Activated CD8-positive, alpha-beta memory T cell treated with anti-CD3 and anti-CD28 coated beads, Interleukin-2, amount 10 ng/mL, durations not matched to agents 7 days and 5 days (primary cell): ENCODE results near the gene AGBL4. TPM values are rescaled to one million over a fixed set of nuclear protein-coding genes. Genes with fewer than 3 reads are reported as not detected.

Source experiments
- ATAC-seq: fragments of 150-1000 bp; cut with Tn5 transposase; one replicate; pipeline ENCODE4 v1.10.0; 2021; ENCODE audit warnings: moderate library complexity
- CTCF ChIA-PET: fragments of 350-600 bp; sonication (Branson Sonifier 250); formaldehyde crosslinking; loops from one replicate; lab custom pipeline; 2021; ENCODE audit warnings: antibody characterized with exemption; lab: Charles Lee
- DNase-seq: peaks from one replicate; pipeline ENCODE4 v3.0.0-alpha.2; 2020
- H3K27ac Mint-ChIP-seq: one replicate; pipeline ENCODE4 v1.8.0; 2021; ENCODE audit warnings: mild to moderate bottlenecking, mixed read lengths
- H3K27me3 Mint-ChIP-seq: one replicate; pipeline ENCODE4 v1.8.0; 2021; ENCODE audit warnings: mixed read lengths
- H3K36me3 Mint-ChIP-seq: one replicate; pipeline ENCODE4 v1.8.0; 2021; ENCODE audit warnings: mild to moderate bottlenecking, mixed read lengths
- H3K4me1 Mint-ChIP-seq: one replicate; pipeline ENCODE4 v1.8.0; 2021; ENCODE audit warnings: mixed read lengths
- H3K4me3 Mint-ChIP-seq: one replicate; pipeline ENCODE4 v1.8.0; 2021; ENCODE audit warnings: mild to moderate bottlenecking, moderate library complexity, mixed read lengths
- H3K9me3 Mint-ChIP-seq: one replicate; pipeline ENCODE4 v1.8.0; 2022; ENCODE audit warnings: low read depth, mixed read lengths
- total RNA-seq, 2 experiments: library from RNA; stranded (reverse); gene quantifications; one replicate each; pipeline ENCODE4 v1.2.3, GENCODE V29; 2021

AGBL4 gene
- total RNA-seq, 2 experiments from 2014 or later: not detected

DNA sequence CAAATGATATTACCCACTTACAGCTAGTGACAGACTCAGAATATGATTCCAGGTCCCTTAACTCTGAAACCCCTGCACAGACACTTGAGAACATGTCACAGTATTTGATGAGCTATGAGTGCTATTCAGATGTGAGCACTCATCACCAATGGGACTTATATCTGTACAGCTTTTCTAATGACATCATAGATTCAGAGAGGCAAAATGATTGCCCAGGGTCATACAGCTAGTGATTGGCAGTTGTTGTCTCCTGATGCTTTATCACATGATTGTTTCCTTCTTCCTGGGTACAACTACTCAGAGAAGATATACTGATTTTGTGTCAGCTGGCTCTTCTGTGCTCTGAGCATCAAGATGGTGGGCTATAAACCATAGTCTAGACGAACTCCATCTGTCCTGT, 819.0 kb downstream of the AGBL4 start:
- Mint-ChIP-seq H3K9me3 (peaks cover 5% of the 10 kb centered on the region), H3K4me1 (no peaks in the 10 kb centered on the region), H3K36me3 (no peaks in the 10 kb centered on the region), H3K27ac (no peak overlapping the region), H3K27me3 (no peaks in the 10 kb centered on the region), H3K4me3 (no peak overlapping the region)
- CTCF ChIA-PET: no interaction called here
- ATAC-seq (no peak), DNase-seq (no peak)

DNA sequence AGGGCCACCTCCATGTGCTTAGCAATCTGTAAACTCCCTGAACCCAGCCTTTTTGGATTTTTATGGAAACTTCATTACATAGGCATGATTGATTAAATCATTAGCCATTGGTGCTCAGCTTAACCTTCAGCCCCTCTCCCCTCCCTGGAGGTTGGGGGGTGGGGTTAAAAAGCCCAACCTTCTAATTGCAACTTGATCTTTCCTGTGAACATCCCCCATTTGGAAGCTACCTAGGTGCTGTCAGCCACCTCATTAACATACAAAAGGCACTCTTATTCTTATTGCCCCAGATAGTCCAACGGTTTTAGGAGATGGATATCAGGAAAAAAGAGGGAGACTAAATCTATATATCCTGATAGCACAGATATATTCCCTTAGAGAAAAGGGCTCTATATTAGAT, 823.0 kb downstream of the AGBL4 start:
- no peaks in the 10 kb centered on the region for H3K27me3 Mint-ChIP-seq
- DNase-seq: no peak
- CTCF ChIA-PET: no interaction called here
- H3K27ac Mint-ChIP-seq: no peak overlapping the region
- ATAC-seq: no peak
- H3K36me3 Mint-ChIP-seq: no peaks in the 10 kb centered on the region
- peaks cover 11% of the 10 kb centered on the region for H3K9me3 Mint-ChIP-seq
- H3K4me3 Mint-ChIP-seq: no peak overlapping the region
- H3K4me1 Mint-ChIP-seq: no peaks in the 10 kb centered on the region

DNA sequence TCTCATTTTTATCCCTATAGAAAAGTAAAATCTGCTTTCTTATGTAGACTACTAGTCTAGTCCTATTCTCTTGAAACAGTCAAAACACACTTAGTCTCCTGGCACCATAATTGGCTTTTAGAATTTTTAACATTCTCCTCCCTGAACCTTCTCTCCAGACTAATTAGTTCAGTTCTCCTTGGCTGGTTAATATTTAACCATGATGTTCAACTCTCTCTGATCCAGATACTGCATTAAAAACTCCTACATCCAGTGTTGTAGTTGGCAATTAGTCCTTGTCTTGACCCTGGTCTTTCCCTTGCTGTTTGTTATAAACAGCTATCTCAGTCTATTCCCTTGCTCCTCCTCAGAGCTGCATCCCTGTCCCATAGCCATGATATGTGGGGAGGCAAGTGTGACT, 824.2 kb downstream of the AGBL4 start:
- H3K27me3 Mint-ChIP-seq: no peaks in the 10 kb centered on the region
- no peak overlapping the region for H3K27ac Mint-ChIP-seq
- CTCF ChIA-PET: no interaction called here
- H3K9me3 Mint-ChIP-seq: peaks cover 11% of the 10 kb centered on the region
- no peak overlapping the region for H3K4me3 Mint-ChIP-seq
- ATAC-seq (no peak), DNase-seq (no peak)
- H3K4me1 Mint-ChIP-seq: no peaks in the 10 kb centered on the region
- no peaks in the 10 kb centered on the region for H3K36me3 Mint-ChIP-seq

DNA sequence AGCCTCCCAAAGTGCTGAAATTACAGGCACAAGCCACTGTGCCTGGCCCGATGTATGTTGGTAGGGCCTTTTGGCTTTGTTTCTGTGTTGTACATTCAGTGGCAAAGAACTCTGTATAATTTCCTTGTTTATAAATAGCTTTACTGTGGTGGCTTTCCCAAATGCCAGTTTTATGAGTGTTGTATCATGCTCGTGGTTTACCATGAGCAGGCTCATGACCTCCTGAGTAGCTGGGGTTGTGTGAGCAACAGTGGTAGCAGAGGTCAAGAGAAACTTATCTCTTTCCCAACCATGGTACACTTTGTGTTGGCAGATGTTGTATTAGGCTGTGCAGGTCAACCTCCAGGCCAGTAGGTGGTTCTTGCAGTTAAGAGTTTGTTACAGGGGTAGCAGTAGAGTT, 826.7 kb downstream of the AGBL4 start:
- H3K27me3 Mint-ChIP-seq: no peaks in the 10 kb centered on the region
- DNase-seq (no peak), ATAC-seq (no peak)
- H3K4me1 Mint-ChIP-seq: no peaks in the 10 kb centered on the region
- peaks cover 10% of the 10 kb centered on the region for H3K9me3 Mint-ChIP-seq
- H3K27ac Mint-ChIP-seq: no peak overlapping the region
- no peaks in the 10 kb centered on the region for H3K36me3 Mint-ChIP-seq
- H3K4me3 Mint-ChIP-seq: no peak overlapping the region
- CTCF ChIA-PET: no interaction called here

DNA sequence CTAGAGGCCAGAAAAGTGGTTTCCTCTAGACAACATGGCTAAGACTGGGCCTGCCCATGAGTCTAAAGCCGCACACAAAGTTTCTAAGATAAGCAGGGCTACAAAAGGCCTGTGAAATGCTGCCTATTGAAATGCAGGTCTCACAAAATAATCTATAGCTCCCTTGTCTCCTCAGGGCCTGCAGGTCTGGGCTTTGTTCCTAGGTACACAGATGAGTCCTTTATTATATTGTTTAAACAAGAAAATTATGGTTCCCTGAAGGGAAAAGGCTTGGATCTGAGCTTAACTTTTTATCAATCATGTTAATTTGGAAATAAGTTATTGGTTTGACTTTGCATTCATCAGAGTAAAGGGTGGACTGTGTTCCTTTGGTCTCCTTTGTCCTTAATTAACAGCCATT, 833.6 kb downstream of the AGBL4 start:
- Mint-ChIP-seq H3K9me3 (peaks cover 7% of the 10 kb centered on the region), H3K4me3 (no peak overlapping the region), H3K27ac (no peak overlapping the region), H3K4me1 (no peaks in the 10 kb centered on the region), H3K36me3 (no peaks in the 10 kb centered on the region), H3K27me3 (no peaks in the 10 kb centered on the region)
- CTCF ChIA-PET: no interaction called here
- no peak for ATAC-seq
- no peak for DNase-seq

DNA sequence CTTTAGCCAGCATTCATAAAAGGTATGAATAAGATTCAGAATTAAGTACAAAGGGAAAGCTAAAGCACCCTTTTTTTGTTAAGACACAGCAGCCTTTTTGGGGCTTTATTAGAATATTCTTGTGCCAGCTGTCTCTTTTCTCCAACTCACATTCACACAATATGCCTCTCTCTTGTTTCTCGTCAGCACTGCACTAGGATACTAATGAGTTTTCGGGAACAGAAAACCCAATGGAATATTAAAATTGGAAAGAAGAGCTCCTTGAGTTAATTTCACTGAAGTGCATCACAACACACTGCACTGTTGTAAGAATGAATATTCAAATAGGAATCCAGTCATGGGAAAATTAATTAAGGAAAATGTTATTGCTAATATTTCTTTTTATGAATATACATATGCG, 836.7 kb downstream of the AGBL4 start:
- no peak overlapping the region for H3K4me3 Mint-ChIP-seq
- no peaks in the 10 kb centered on the region for H3K36me3 Mint-ChIP-seq
- no peaks in the 10 kb centered on the region for H3K27me3 Mint-ChIP-seq

DNA sequence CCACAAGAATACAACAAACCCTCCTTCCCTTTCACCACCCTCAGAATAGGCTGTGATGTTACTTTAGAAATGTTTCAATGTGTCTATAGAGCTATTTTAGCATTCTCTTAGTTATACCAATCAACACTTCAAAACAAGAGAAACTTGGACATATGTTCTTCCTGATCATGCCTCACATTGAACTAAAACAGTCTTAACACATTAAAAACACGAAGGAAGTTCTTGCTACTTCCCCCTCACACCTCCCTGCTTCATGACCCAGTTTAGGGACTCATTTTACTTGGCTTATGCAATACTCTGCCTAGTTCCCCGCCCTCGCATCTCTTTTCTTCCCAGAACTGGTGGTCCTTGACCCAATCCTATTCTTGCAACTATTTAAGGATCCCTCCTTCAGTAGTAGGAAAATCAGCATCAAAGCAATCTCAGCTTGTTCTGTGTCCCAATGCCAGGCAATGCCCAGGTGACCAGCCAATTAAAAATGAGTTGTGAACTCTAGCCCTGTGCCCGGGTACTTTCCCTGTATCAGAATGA, 838.2 kb downstream of the AGBL4 start:
- ATAC-seq (no peak), DNase-seq (no peak)
- Mint-ChIP-seq H3K27me3 (no peaks in the 10 kb centered on the region), H3K27ac (no peak overlapping the region), H3K36me3 (no peaks in the 10 kb centered on the region), H3K4me3 (no peak overlapping the region), H3K9me3 (peaks cover 6% of the 10 kb centered on the region), H3K4me1 (no peaks in the 10 kb centered on the region)
- CTCF ChIA-PET: no interaction called here

More for the DNA sequence above, 836.7 kb downstream of the AGBL4 start:
- CTCF ChIA-PET: no interaction called here
- no peak for DNase-seq
- no peaks in the 10 kb centered on the region for H3K4me1 Mint-ChIP-seq
- H3K27ac Mint-ChIP-seq: no peak overlapping the region
- no peak for ATAC-seq
- H3K9me3 Mint-ChIP-seq: peaks cover 9% of the 10 kb centered on the region

DNA sequence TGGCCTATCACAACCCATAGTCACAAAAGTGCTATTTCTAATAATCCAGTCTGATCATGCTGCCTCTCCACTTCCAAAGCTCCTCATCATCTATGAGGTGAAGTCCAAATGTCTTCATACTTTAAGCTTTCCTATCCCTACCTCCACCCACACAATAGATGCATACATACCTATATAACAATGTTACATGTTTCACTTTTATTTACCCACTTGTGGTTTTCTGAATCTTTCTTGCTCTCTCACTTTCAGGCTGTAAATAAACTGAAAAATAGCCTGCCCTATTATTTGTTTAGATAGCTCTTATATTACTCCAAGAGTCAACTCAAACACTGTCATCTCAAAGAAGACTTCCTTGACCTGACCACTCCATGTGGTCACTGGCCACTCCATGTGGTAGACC, 840.3 kb downstream of the AGBL4 start:
- no peaks in the 10 kb centered on the region for H3K27me3 Mint-ChIP-seq
- ATAC-seq (no peak), DNase-seq (no peak)
- H3K4me3 Mint-ChIP-seq: no peak overlapping the region
- CTCF ChIA-PET: no interaction called here
- no peaks in the 10 kb centered on the region for H3K4me1 Mint-ChIP-seq
- H3K36me3 Mint-ChIP-seq: no peaks in the 10 kb centered on the region
- no peak overlapping the region for H3K27ac Mint-ChIP-seq
- H3K9me3 Mint-ChIP-seq: peaks cover 6% of the 10 kb centered on the region

DNA sequence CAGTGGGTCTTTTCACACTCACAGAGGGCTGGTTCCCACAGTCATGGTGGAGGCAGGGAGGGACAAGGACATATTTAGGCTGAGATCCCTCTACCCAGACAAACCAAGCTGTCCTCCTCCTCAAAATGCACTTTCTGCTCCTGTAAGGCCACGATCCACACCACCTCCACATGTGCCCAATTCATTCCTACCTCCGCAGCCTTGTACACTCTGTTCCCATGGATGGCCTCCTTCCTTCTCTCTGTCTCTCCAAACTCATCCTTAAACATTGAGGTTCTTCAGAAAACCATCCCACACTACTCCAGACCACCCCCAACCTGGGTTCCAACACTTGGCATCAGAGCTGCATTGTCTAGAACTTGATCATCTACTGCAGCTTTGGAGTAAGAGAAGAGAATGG, 842.7 kb downstream of the AGBL4 start:
- DNase-seq (no peak), ATAC-seq (no peak)
- no peak overlapping the region for H3K4me3 Mint-ChIP-seq
- no peak overlapping the region for H3K27ac Mint-ChIP-seq
- H3K36me3 Mint-ChIP-seq: no peaks in the 10 kb centered on the region
- CTCF ChIA-PET: no interaction called here
- no peaks in the 10 kb centered on the region for H3K4me1 Mint-ChIP-seq
- H3K9me3 Mint-ChIP-seq: peaks cover 2% of the 10 kb centered on the region
- no peaks in the 10 kb centered on the region for H3K27me3 Mint-ChIP-seq

DNA sequence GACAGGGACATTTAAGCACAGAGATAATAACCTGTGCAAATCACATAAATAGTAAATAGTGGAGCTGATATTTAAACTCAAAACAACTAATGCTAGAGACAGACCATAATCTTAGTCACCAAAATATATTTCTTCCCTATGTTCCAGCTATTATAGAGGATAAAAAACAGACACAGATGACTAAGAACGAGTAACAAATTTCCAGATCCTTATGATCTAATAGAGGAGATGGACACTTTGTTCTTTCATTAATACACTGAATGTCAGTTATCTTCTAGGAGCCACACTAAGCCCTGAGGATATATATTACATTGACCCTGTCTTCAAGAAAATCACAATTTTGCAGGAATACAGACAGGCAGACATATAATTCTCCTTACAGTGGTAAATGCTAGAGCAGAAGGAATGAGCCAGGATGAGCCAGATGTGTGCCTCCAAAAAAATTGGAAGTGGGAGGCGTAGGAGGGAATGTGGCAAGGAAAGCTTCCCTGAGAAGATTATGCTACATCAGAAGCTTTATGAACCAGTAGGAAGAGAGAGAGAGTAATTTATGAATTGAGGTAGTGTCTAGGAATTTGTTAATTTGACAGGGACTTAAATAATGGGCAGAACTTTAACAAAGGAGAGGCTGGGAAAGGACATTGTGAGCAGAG, 851.7 kb downstream of the AGBL4 start:
- no peak overlapping the region for H3K4me3 Mint-ChIP-seq
- H3K9me3 Mint-ChIP-seq: no peaks in the 10 kb centered on the region
- H3K27ac Mint-ChIP-seq: no peak overlapping the region
- CTCF ChIA-PET: no interaction called here
- ATAC-seq: no peak
- no peak for DNase-seq
- no peaks in the 10 kb centered on the region for H3K4me1 Mint-ChIP-seq
- H3K36me3 Mint-ChIP-seq: no peaks in the 10 kb centered on the region
- H3K27me3 Mint-ChIP-seq: no peaks in the 10 kb centered on the region

DNA sequence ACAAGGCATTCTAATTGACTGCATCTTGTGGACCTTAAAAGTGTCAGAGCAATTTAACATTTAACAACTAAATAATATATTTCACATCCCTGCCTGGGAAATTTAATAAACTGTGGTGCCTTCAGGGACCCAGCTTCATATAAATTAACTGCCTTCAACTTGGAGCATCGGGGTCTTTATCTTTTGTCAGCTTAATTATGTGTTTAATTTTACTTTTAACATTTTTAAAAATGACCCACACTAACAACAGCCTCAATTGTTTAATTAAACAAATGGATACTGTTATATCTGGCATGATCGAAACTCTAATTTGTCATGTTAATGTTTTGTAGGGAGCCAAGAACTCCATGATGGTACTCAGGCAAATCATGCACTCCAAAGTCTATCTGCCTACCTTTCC, 857.7 kb downstream of the AGBL4 start:
- no peaks in the 10 kb centered on the region for H3K4me1 Mint-ChIP-seq
- no peaks in the 10 kb centered on the region for H3K36me3 Mint-ChIP-seq
- H3K27ac Mint-ChIP-seq: no peak overlapping the region
- ATAC-seq (no peak), DNase-seq (no peak)
- no peak overlapping the region for H3K4me3 Mint-ChIP-seq
- no peaks in the 10 kb centered on the region for H3K9me3 Mint-ChIP-seq
- H3K27me3 Mint-ChIP-seq: no peaks in the 10 kb centered on the region
- CTCF ChIA-PET: interaction anchor here (1.0 kb wide), 1 partner anchor 10 kb away, joined by 3 read pairs; no protein-coding TSS in a partner anchor

DNA sequence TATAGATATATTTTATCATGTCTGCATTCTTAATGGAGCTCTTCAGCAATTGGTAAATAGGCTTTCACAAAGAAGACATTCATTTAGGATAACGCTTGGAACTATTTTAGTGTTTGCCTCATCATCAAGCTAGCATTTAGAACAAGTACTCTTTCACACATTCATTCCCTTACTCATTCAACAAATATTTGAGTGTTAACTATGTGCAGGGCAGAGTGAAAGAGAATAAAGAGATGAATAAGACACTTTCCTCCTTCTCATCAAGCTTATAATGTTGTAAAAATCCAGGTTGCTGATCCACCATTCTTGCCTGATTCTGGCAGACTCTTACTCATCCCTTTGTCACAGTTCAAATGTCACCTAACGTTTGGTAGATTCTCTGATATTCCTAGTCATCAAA, 860.7 kb downstream of the AGBL4 start:
- CTCF ChIA-PET: no interaction called here
- DNase-seq (no peak), ATAC-seq (no peak)
- no peaks in the 10 kb centered on the region for H3K36me3 Mint-ChIP-seq
- H3K27me3 Mint-ChIP-seq: no peaks in the 10 kb centered on the region
- H3K9me3 Mint-ChIP-seq: peaks cover 5% of the 10 kb centered on the region
- H3K4me3 Mint-ChIP-seq: no peak overlapping the region
- H3K27ac Mint-ChIP-seq: no peak overlapping the region
- no peaks in the 10 kb centered on the region for H3K4me1 Mint-ChIP-seq

DNA sequence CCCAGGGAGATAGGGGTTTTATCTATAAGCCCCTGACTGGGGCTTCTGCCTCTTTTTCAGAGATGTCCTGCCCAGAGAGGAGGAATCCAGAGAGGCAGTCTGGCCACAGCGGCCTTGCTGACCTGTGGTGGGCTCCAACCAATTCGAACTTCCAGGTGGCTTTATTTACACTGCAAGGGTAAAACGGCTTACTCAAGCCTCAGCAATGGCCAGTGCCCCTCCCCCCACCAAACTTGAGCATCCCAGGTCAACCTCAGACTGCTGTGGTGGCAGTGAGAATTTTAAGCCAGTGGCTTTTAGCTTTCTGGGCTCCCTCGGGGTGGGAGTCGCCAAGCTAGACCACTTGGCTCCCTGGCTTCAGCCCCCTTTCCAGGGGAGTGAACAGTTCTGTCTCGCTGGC, 863.1 kb downstream of the AGBL4 start:
- CTCF ChIA-PET: no interaction called here
- H3K36me3 Mint-ChIP-seq: no peaks in the 10 kb centered on the region
- no peak overlapping the region for H3K27ac Mint-ChIP-seq
- no peak for ATAC-seq
- H3K4me3 Mint-ChIP-seq: no peak overlapping the region
- H3K9me3 Mint-ChIP-seq: peaks cover 8% of the 10 kb centered on the region
- DNase-seq: no peak
- H3K27me3 Mint-ChIP-seq: no peaks in the 10 kb centered on the region
- no peaks in the 10 kb centered on the region for H3K4me1 Mint-ChIP-seq

DNA sequence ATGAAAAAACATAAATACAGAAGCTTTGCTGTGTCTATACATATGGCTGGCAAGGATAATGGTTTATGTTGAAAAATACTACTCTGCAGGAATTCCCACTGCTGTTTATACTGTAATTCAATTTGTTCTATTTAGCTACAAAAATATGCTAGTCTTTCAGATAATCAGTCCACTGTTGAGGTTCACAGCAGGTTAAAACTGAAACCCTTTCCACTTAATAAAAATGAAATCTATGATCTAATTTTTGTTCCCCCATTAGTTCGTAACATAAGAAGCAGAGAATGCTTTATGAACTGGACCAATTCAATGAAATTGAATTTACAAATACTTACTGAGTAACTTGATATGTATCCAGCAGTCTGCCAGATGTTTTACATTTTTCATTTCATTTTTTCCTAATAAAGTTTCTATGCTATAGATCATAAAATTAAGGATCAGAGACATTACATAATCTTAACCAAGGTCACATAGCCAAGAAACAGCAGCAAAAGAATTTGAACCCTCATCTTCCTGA, 887.0 kb downstream of the AGBL4 start:
- no peak for DNase-seq
- ATAC-seq: no peak
- Mint-ChIP-seq H3K9me3 (peaks cover 12% of the 10 kb centered on the region), H3K4me1 (no peaks in the 10 kb centered on the region), H3K36me3 (no peaks in the 10 kb centered on the region), H3K27me3 (no peaks in the 10 kb centered on the region), H3K4me3 (no peak overlapping the region), H3K27ac (no peak overlapping the region)
- CTCF ChIA-PET: no interaction called here
